ENCODE results near the gene GNAL. TPM values are rescaled to one million over a fixed set of nuclear protein-coding genes. Genes with fewer than 3 reads are reported as not detected.

The GNAL gene
- total RNA-seq, 2 donors from 2014 or later, result 2.1 to 33.0 TPM

GRCh38 chr18:11672846-11673454 is 16.1 kb upstream of the GNAL start:
- no peaks in the 10 kb centered on the region for H3K27me3 ChIP-seq
- intact Hi-C loops (cut with DNase I), result no loop called here
- H3K4me3 ChIP-seq, result no peak overlapping the region
- no peak for TF ChIP-seq POLR2A (IDR thresholded peaks at IDR 0.05)
- no peak for TF ChIP-seq CTCF (IDR thresholded peaks at IDR 0.05)
- no peaks in the 10 kb centered on the region for H3K36me3 ChIP-seq (replicated peaks in 1 of 2; ENCODE audit: insufficient read depth in 1 of 2, low read depth in 2 of 2)
- H3K4me1 ChIP-seq, result no peaks in the 10 kb centered on the region
- no peak overlapping the region for H3K27ac ChIP-seq
- DNase-seq (no peak), ATAC-seq (no peak)
- no peaks in the 10 kb centered on the region for H3K9me3 ChIP-seq
- 37 to 45% methylated on average over 8 of the region's 8 CpGs for WGBS, 2 donors

- TF ChIP-seq POLR2A (IDR thresholded peaks at IDR 0.05) (no peak), CTCF (IDR thresholded peaks at IDR 0.05) (no peak)
- Histone ChIP-seq H3K36me3 (replicated peaks in 1 of 2; ENCODE audit: insufficient read depth in 1 of 2, low read depth in 2 of 2) (no peaks in the 10 kb centered on the region), H3K4me1 (no peaks in the 10 kb centered on the region), H3K4me3 (no peak overlapping the region), H3K27me3 (no peaks in the 10 kb centered on the region), H3K27ac (no peak overlapping the region), H3K9me3 (no peaks in the 10 kb centered on the region)
- no peak for ATAC-seq
- no peak for DNase-seq
- intact Hi-C loops (cut with DNase I), result no loop called here
- WGBS, 2 donors, result 49 to 60% methylated on average over 7 to 9 of the region's 9 CpGs
Observed at GRCh38 chr18:11673560-11673959, 15.5 kb upstream of the GNAL start.

GRCh38 chr18:11674119-11674518 is 14.9 kb upstream of the GNAL start:
- no peaks in the 10 kb centered on the region for H3K36me3 ChIP-seq (replicated peaks in 1 of 2; ENCODE audit: insufficient read depth in 1 of 2, low read depth in 2 of 2)
- TF ChIP-seq CTCF (IDR thresholded peaks at IDR 0.05) (no peak), POLR2A (IDR thresholded peaks at IDR 0.05) (no peak)
- no peaks in the 10 kb centered on the region for H3K9me3 ChIP-seq
- H3K27me3 ChIP-seq, result no peaks in the 10 kb centered on the region
- 53 to 65% methylated on average over 3 of the region's 3 CpGs for WGBS, 2 donors
- H3K4me3 ChIP-seq, result no peak overlapping the region
- no peak for ATAC-seq
- intact Hi-C loops (cut with DNase I), result no loop called here
- H3K4me1 ChIP-seq, result no peaks in the 10 kb centered on the region
- H3K27ac ChIP-seq, result no peak overlapping the region
- DNase-seq, result no peak

- Histone ChIP-seq H3K27me3 (no peaks in the 10 kb centered on the region), H3K36me3 (replicated peaks in 1 of 2; ENCODE audit: insufficient read depth in 1 of 2, low read depth in 2 of 2) (no peaks in the 10 kb centered on the region), H3K4me3 (no peak overlapping the region), H3K27ac (no peak overlapping the region), H3K9me3 (no peaks in the 10 kb centered on the region), H3K4me1 (no peaks in the 10 kb centered on the region)
- no peak for TF ChIP-seq CTCF (IDR thresholded peaks at IDR 0.05)
- no peak for TF ChIP-seq POLR2A (IDR thresholded peaks at IDR 0.05)
- intact Hi-C loops (cut with DNase I), result no loop called here
- 65 to 67% methylated on average over 10 of the region's 10 CpGs for WGBS, 2 donors
- DNase-seq, result no peak
- ATAC-seq, result no peak
Observed at GRCh38 chr18:11676386-11676785, 12.7 kb upstream of the GNAL start.

- Histone ChIP-seq H3K36me3 (replicated peaks in 1 of 2; ENCODE audit: insufficient read depth in 1 of 2, low read depth in 2 of 2) (no peaks in the 10 kb centered on the region), H3K27ac (no peak overlapping the region), H3K4me1 (no peaks in the 10 kb centered on the region), H3K4me3 (no peak overlapping the region), H3K27me3 (no peaks in the 10 kb centered on the region), H3K9me3 (no peaks in the 10 kb centered on the region)
- no peak for DNase-seq
- ATAC-seq, result no peak
- intact Hi-C loops (cut with DNase I), result no loop called here
- WGBS, 2 donors, result 73 to 76% methylated on average over 6 of the region's 6 CpGs
- TF ChIP-seq CTCF (IDR thresholded peaks at IDR 0.05) (no peak), POLR2A (IDR thresholded peaks at IDR 0.05) (no peak)
Observed at GRCh38 chr18:11676867-11677266, 12.2 kb upstream of the GNAL start.

Measured in body of pancreas (tissue), 4 donors.